Measurements from ENCODE around the gene NEURL3.
"Not testable (repeated sequence)": the region's sequence is repeated elsewhere in the genome, so short reads cannot be mapped to it uniquely, and the experiment has no call there.

NEURL3 gene

DNA sequence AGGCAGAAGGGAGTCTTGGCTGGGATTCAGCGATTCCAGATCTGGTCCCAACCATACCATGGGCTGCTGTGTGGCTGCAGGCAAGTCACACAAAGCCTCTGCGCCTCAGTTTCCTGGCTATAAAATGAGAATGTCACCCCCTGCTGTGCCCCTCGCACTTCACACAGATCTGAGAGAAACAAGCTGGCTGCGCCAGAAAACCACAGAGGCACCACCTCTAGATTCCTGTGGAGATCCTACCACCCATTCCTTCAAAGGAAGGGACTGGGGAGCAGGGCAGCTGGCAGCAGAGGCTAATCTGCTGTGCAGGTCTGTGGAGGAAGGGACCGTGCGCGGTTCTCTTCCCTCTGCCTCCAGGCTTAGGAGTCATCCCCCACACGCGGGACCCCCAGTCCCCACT is 19.8 kb downstream of the NEURL3 start:
- DNase-seq (ENCODE audit: low spot score), result no peak

DNA sequence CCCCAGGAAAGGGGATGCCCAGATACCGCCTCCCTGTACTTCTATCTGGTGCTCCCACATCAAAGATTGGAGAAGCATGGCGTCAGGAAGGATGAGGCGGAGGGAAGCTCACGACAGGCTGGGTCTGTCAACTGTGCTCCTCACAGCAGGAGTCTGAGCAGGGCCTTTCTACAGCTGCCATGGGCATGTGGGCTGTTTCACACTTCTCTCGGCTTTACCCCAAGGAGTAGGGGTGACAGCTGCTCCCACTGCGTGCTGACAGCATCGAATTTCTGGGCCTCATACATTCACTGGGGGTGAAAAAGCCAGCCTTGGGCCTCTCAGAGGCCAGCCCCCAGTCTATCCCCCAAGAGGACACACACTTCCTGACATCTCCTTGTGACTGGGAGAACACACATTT is 21.1 kb downstream of the NEURL3 start:
- no peak for DNase-seq (ENCODE audit: low spot score)

- no peak for DNase-seq (ENCODE audit: low spot score)
These were observed 27.7 kb downstream of the NEURL3 start for GRCh38 chr2:96477458-96477857.

DNA sequence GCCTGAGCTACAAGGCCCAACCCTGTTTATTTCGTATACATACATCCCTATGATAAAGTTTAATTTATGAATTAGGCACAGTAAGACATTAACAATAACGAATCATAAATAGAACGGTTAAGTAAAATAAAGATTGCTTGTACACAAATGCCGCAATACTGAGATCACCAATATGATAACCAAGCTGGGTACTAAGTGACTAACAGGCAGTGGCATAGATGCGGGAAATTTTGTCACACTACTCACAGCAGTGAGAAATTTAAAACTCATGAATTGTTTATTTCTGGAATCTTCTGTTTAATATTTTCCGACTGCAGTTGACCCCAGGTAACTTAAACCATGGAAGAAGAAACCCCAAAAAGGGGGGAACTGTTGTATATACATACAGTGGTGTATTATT is 33.4 kb downstream of the NEURL3 start:
- DNase-seq (ENCODE audit: low spot score), result no peak

DNA sequence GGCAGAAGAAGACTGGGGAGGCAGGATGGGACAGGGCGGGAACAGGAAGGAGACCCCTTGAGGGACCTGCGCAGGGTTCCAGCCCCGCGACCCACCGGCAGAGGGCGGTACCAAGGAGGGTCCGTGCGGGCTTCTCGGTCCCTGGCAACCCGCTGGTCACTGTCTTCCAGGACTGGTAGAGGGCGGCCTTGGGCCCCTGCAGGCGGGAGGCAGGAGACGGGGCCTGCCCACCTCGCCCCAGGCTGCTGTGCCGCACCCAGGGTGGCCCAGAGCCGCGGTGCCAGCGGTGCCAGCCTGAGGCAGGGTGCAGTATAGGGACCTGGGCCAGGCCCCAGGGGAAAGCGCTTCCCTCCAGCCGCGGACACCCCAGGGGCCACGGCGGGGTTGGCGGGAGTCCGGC is 34.5 kb downstream of the NEURL3 start:
- DNase-seq (ENCODE audit: low spot score), result no peak

GRCh38 chr2:96470109-96470508 is 35.0 kb downstream of the NEURL3 start:
- no peak for DNase-seq (ENCODE audit: low spot score)

DNA sequence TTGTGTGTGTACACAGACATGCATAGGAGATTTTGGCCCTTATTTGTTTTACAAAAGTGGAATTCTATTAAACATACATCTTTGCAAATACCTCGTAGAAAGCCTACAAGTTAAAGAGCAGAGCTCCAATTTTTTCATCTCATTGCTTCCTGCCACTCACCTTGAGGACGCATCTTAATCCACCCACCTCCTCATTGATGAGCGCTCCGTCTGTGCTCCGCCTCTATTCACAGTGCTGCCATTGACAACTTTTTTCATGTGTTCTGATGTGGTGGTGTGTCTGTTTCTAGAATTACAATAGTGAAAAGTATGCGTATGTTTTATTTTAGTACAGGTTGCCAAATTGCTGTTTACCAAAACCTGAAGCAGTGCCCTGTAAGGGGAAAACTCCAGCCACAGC is 36.3 kb downstream of the NEURL3 start:
- no peak for DNase-seq (ENCODE audit: low spot score)

GRCh38 chr2:96464651-96465050 is 40.5 kb downstream of the NEURL3 start:
- DNase-seq (ENCODE audit: low spot score), result no peak

- DNase-seq (ENCODE audit: low spot score), result no peak
These were observed 41.1 kb downstream of the NEURL3 start for GRCh38 chr2:96464061-96464460.

DNA sequence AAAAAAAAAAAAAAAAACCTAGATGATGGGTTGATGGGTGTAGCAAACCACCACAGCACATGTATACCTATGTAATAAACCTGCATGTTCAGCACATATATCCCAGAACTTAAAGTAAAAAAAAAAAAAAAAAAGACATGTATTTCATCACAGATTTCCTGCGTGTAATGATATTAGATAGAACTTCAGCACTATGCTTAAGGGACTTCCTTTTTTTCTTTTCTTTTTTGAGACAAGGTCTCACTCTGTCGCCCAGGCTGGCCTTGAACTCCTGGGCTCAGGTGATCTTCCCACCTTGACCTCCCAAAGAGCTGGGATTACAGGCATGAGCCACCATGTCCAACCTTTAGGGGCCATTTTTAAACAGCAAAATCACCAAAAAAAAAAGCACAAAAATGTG is 42.0 kb downstream of the NEURL3 start:
- DNase-seq (ENCODE audit: low spot score), result no peak

DNA sequence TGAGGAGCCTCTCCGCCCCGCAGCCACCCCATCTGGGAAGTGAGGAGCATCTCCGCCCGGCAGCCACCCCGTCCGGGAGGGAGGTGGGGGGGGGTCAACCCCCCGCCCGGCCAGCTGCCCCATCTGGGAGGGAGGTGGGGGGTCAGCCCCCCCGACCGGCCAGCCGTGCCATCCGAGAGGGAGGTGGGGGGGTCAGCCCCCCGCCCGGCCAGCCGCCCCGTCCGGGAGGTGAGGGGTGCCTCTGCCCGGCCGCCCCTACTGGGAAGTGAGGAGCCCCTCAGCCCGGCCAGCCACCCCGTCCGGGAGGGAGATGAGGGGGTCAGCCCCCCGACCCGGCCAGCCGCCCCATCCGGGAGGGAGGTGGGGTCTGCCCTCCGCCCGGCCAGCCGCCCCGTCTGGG is 43.5 kb downstream of the NEURL3 start:
- DNase-seq (ENCODE audit: low spot score), result not testable (repeated sequence)

DNA sequence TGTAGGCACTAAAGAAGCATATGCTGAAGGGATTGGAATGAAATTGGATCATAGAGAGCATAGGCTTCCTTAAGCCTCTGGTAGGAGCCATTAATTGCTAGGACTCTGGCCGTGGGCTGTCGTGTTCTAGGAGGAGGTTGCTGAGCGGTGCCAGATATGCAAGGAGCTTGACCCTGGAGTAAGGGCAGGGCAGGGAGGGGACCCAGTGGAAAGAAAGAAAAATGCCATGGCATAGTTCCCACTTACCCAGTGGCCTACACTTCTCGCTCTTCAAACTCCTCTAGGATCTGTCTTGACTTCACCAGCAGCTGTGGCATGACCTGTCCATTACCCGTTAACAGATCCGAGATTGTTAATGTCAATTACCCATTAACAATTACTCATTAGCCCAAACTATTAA is 53.1 kb downstream of the NEURL3 start:
- DNase-seq (ENCODE audit: low spot score), result no peak

DNA sequence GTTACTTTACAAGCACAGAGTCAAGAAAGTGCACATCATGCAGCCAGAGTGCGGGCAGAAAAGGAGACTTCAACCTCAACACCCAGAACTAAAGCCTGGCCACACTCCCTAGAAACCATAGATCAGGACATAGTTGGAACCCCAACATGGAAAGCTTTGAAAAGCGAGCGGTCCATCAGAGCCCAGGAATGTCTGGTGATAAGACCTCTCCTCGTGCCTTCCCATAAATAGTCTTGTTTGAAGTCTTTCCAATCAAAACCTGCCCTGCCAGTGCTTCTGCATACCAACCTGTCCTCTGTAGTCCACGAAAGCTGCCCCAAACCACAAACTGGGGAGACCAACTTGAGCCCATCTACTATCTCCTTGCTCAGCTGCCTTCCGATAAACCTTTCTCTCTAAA is 55.5 kb downstream of the NEURL3 start:
- no peak for DNase-seq (ENCODE audit: low spot score)

- no peak for DNase-seq (ENCODE audit: low spot score)
These were observed 56.0 kb downstream of the NEURL3 start for GRCh38 chr2:96449174-96449573.

DNA sequence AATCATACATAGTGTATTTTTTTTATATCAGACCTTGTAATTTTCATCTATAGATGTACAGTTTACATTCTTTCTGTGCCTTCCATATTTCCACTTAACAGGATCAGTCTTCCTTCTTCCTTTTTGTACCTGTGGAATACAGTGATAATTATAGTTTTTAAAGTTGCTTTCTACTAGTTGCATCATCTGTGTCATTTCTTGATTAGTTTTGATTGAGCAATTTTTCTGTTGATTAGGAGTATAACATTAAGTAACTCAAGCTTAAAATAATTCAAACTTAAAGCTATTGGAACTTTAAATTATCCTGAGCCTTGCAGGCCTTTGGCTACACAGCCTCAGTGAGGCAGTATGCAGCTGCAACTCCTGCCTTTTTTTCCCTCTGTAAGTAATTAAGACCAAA is 57.4 kb downstream of the NEURL3 start:
- DNase-seq (ENCODE audit: low spot score), result no peak

Data from cerebellar cortex (tissue), 1 donor.